Omental fat pad (tissue), 4 donors: ENCODE data around the gene ATP11A. TPM values are rescaled to one million over a fixed set of nuclear protein-coding genes. Genes with fewer than 3 reads are reported as not detected.

ENCODE experiments used
- ATAC-seq: fragments of 150-250 bp; one replicate; pipeline ENCODE4 v1.9.1; 2016; ENCODE audit warnings: mild to moderate bottlenecking, moderate library complexity; ENCODE audit not compliant: low FRiP score
- DNase-seq: peaks from one replicate; pipeline ENCODE4 v3.0.0-alpha.2; 2019; ENCODE audit warnings: low spot score
- CTCF ChIP-seq, 3 donors: fragments of 450-650 bp; IDR thresholded peaks; one replicate each; pipeline ENCODE4 v1.5.1; 2016 to 2017; ENCODE audit warnings: antibody characterized with exemption in 3 of 3, mild to moderate bottlenecking in 3 of 3, moderate library complexity in 2 of 3
- total RNA-seq, 4 donors: library from RNA; depleted of rRNA; stranded (reverse); fragments of >200 nt; gene quantifications; one replicate each; pipeline ENCODE4 v1.1.0, GENCODE V29; 2016

Gene ATP11A
- total RNA-seq, 4 donors from 2014 or later = 32.8 to 61.4 (median 45.7) TPM

GRCh38 chr13:112732679-112733078 lies 42.8 kb downstream of the ATP11A start:
- ATAC-seq (no peak), DNase-seq (no peak)
- no peak for TF ChIP-seq CTCF (IDR thresholded peaks at IDR 0.05)

GRCh38 chr13:112733112-112733511 lies 43.3 kb downstream of the ATP11A start:
- DNase-seq (no peak), ATAC-seq (no peak)
- no peak for TF ChIP-seq CTCF (IDR thresholded peaks at IDR 0.05)

- ATAC-seq = no peak
- no peak for DNase-seq
- TF ChIP-seq CTCF (IDR thresholded peaks at IDR 0.05) = no peak
Measured at GRCh38 chr13:112733661-112734379, 44.0 kb downstream of the ATP11A start.

GRCh38 chr13:112734696-112735547 lies 45.1 kb downstream of the ATP11A start:
- no peak for TF ChIP-seq CTCF (IDR thresholded peaks at IDR 0.05)
- DNase-seq (no peak), ATAC-seq (no peak)

GRCh38 chr13:112735791-112736190 lies 46.0 kb downstream of the ATP11A start:
- ATAC-seq (no peak), DNase-seq (no peak)
- no peak for TF ChIP-seq CTCF (IDR thresholded peaks at IDR 0.05)

- no peak for TF ChIP-seq CTCF (IDR thresholded peaks at IDR 0.05)
- DNase-seq (no peak), ATAC-seq (no peak)
Measured at GRCh38 chr13:112737294-112737693, 47.5 kb downstream of the ATP11A start.
